Putamen (tissue), 1 donor: ENCODE results near the gene NME3.

ENCODE experiments used
- DNase-seq: peaks from one replicate; pipeline ENCODE4 v3.0.0-alpha.2; 2016; ENCODE audit warnings: low spot score

NME3 gene

DNA sequence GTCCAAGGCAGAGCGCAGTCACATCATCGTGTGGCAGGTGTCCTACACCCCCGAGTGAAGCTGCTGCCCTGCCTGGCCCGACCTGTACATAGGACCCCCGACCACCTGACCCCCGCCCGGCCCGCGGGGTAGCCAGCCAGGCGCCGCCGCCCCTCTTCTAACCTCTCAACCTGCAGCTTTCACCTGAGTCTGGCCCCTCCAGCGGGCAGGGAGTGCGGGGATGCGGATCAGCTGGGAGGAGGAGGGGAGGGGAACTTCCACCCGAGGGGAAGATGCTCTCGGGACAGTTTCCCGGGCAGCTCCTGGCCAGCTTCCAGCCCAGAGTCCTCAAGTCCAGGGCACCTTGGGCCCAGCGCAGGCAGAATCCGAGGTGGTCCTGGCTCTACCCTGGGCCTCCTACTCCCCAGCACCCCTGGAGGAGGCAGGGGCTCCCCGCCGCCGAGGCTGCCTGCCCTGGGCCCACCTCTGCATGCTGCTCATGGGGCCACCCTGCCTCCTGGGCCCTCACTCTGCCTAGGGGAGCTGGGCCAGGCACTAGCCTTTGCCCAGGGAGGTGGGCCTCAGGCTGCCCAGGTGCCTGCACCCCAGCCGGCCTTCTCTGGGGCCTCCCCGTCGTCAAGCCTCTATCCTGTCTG lies 2.5 kb downstream of the NME3 start:
- no peak for DNase-seq

DNA sequence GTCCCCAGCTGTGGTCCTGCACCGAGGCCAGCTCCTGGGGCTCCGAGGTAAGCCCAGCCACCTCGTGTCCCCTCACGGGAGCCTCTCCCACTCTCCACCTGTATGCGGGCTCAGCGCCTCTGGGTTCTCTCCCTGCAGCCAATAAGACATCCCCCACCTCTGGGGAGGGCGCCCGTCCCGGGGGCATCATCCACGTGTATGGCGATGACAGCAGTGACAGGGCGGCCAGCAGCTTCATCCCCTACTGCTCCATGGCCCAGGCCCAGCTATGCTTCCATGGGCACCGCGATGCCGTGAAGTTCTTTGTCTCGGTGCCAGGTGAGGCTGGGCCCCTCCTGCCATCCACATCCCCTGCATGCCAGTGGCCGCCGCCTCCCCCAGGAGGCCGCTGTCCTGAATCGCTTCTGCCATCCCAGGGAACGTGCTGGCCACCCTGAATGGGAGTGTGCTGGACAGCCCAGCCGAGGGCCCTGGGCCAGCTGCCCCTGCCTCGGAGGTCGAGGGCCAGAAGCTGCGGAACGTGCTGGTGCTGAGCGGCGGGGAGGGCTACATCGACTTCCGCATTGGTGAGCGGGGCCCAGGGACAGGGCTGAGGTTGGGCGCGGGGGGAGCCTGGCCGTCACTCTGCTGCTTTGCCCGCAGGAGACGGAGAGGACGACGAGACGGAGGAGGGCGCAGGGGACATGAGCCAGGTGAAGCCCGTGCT lies 3.1 kb downstream of the NME3 start:
- DNase-seq: no peak

DNA sequence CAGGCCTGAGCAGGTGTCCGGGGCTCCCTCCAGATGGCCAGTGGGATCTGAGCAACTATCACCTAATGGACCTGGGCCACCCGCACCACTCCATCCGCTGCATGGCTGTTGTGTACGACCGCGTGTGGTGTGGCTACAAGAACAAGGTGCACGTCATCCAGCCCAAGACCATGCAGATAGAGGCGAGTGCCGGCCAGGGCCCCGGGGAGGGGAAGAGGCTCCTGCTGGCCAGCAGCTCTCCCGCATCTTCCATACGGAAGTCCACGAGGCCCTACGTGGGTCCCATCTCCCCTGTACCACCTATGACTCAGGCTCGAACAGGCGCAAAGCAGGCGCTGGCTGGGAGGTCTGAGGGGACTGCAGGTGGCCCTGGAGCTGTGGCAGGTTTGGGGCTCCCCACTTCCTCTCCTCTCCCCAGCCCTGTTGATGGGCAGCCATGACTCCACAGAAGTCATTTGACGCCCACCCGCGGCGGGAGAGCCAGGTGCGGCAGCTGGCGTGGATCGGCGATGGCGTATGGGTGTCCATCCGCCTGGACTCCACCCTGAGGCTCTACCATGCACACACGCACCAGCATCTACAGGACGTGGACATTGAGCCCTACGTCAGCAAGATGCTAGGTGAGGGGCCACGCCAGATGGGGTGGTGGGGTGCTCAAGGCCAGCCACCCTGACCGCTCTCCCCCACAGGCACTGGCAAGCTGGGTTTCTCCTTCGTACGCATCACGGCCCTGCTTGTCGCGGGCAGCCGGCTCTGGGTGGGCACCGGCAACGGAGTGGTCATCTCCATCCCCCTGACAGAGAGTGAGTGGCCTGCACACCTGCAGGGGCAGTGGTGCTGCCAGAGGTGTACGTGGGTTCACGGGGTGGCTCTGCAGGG lies 4.0 kb downstream of the NME3 start:
- DNase-seq: no peak

DNA sequence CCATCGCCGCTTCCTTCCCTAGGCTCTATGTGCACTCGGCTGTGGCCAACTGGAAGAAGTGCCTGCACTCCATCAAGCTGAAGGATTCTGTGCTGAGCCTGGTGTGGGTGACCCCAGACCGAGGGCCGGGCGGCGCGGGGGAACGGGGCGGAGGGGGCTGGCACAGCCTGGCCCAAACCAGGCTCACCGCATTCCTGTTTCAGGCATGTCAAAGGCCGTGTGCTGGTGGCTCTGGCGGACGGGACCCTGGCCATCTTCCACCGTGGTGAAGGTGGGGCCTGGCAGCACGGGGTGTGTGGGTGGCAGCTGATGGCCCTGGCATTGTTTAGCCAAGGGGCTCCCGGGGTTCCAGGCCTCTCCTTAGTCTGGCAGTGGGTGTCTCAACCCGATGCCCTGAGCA lies 4.6 kb downstream of the NME3 start:
- DNase-seq: no peak

DNA sequence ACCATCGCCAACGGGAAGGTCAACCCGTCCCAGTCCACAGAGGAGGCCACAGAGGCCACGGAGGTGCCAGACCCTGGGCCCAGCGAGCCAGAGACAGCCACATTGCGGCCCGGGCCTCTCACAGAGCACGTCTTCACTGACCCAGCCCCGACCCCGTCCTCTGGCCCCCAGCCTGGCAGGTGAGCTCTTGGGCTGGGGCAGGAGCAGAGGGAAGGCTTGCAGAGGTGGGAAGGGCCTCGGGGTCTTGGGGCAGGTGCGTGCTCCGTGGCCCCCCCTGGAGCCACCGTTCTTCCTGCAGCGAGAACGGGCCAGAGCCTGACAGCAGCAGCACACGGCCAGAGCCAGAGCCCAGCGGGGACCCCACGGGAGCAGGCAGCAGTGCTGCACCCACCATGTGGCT lies 5.1 kb downstream of the NME3 start:
- DNase-seq: no peak

DNA sequence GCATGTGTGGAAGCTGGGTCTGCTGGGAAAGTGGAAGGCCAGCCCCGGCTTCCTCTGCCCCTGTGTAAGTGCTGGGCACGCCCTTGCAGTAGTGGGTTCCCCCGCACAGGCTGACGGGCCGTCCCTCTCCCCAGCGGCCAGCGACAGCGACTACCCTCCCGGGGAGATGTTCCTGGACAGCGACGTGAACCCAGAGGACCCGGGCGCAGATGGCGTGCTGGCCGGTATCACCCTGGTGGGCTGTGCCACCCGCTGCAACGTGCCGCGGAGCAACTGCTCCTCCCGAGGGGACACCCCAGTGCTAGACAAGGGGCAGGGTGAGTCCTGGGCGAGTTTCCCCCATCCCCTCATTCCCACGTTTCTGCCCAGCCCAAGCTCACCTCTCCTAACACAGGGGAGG lies 5.5 kb downstream of the NME3 start:
- no peak for DNase-seq

DNA sequence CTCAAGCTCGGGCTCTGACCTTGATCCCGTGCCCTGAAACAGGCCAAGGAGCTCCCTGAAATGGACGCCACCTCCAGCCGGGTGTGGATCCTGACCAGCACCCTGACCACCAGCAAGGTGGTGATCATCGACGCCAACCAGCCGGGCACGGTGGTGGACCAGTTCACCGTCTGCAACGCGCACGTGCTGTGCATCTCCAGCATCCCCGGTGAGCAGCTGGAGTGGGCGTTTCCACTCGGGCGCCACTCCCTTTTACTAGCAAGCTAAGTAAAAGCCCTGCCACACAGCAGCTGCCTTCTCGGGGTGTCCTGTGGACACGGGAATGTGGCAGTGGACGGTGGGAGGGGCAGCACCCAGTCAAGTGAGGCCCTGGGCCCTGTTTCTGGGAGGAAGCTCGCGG lies 6.4 kb downstream of the NME3 start:
- no peak for DNase-seq

DNA sequence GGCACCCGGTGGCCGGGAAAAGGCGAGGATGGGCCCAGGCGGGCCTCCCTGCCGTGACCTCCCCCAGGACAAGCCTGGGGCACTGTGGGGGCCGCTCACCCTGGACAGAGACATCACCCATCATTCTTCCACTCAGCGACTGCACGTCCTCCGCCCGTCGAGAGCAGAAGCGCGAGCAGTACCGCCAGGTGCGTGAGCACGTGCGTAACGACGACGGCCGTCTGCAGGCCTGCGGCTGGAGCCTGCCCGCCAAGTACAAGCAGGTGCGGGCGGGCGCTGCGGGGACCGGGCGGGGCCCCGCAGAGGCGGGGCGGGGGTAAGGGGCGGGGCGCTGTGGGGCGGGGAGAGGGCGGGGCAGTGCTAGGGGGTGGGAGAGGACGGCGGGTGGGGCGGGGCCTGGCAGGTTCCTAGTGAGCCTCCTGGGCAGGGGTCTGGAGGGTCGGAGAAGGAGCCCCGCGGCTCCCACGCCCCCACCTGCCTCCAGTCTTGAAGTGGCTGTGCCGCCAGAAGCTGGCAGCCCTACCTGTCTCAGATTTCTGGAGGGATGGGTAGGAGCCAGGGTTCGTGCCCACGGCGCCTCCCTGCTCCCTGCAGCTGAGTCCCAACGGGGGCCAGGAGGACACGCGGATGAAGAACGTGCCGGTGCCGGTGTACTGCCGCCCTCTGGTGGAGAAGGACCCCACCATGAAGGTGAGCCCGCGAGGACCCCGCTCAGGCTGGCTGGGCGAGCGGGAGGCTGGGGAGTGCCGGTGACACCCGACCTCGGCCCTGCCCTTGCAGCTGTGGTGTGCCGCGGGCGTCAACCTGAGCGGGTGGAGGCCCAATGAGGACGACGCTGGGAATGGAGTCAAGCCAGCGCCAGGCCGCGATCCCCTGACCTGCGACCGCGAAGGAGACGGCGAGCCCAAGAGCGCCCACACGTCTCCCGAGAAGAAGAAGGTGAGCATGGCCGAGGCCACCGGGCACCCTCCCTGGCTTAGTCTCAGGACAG lies 7.5 kb downstream of the NME3 start:
- DNase-seq: no peak

DNA sequence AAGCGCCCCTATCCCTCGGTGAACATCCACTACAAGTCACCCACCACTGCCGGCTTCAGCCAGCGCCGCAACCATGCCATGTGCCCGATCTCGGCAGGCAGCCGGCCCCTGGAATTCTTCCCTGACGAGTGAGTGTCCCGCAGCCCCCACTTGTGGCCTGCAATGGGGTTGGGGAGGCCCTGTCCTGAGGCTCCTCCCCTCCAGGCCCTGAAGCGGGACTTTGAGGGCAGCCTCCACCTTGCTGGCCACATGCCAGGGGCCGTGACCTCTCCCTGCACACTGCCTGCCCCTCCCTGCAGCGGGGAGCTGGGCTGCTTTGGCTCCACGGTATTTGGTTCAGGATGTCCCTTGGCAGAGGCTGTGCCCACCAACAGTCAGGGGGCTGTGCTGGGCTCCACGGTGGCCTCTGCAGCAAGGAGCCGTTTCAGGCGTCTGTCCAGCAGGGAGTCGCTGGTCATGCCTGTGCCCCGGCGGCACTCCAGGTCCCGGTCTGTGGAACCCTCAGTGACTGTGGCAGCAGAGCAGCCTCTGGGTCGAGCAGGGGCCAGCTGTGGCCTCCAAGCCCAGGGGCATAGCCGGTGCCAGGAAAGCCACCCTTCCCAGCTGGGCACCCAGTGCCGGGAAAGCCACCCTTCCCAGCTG lies 8.3 kb downstream of the NME3 start:
- no peak for DNase-seq

DNA sequence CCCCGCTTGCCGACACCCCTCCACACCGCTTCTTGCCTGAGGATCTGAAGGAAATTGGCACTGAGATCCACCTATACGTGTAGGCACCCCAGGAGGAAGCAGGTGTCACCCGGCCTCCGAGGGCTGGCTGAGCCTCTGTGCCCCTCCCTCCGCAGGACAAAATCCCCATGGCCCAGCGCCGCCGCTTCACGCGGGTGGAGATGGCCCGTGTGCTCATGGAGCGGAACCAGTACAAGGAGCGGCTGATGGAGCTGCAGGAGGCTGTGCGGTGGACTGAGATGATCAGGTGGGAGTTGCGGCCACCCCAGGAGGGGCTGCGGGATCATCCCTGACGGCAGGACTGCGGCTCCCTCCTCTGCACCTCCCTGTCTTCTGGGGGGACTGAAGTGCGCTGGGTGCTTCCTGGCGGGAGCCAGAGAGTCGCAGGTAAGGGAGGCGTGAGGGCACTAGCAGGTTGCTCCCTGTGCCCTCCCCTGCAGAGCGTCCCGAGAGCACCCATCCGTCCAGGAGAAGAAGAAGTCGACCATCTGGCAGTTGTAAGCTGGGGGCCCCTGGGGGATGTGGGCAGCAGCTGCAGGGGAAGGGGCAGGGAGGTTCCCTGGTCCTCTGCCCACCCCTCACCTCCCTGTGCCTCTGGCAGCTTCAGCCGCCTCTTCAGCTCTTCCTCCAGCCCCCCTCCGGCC lies 9.0 kb downstream of the NME3 start:
- DNase-seq: no peak

DNA sequence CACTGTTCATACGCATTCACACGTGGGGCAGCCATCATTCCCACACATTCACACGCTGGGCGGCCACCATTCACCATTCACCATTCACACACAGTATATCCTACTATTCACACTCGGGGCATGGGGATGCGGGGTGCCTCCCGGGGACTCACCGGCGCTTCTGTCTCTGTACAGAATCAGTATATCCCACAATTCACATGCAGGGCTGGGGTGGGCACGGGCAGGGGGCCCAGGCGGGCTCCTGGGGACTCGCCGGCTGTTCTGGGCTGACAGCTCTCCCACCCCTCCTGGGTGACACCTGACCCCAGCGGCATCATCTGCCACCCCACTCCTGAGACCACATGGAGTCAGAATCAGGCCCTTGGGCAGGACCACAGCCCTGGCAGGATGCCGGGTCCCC lies 9.6 kb downstream of the NME3 start:
- DNase-seq: no peak

DNA sequence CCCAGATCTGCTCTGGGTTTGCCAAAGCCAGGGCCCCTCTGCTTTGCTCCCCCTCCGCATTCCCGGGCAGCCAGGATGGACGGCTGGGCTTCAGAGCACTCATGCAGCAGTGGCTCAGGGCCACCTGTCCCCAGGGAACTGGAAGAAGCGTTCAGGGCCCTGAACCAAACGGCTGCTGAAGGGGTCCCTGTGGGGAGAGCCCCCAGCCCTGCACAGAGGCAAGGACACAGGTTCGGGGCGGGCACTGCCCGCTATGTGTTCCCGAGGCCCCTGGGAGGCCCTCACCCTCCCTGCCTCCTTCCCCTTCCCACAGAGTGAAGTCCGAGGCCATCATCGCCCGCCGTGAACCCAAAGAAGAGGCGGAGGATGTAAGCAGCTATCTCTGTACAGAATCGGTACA lies 10.4 kb downstream of the NME3 start:
- DNase-seq: no peak

DNA sequence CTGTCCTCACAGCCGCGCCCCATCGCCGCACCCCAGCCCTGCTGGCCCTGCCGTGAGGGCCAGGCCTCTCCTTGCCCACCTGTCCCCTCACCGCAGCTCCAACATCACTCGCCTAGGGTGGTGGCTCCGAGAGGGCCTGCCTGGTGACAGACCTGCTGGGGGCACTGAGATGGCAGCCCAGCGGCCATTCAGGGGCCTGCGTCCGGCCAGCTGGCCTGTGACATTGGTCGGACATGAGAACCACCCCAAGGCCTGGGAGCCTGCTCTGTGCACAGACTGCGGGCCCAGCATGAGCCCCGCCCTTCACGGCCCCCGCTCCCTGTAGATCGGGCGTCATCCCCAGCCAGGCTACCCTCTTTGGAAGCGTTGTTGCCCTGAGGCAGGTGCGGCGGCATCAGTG lies 11.8 kb downstream of the NME3 start:
- DNase-seq: no peak

DNA sequence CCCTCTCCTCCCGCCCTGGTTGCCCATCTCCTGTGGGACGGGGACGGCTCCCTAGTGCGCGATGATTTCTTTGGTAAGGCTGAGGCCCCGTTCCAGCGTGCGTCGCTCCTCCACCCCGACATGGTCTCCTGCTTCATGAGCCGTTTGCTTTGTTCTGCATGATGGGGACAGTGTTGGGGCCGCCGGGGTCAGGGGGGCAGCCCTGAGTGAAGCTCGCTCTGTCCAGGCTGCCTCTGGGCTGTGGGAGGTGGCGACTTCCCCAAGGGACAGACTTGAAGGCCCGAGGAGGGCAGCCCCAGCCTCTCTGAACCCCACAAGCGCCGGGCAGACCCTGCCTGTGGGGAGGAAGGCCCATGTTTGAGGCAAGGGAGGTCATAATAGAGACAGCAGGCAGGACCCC lies 12.4 kb downstream of the NME3 start:
- no peak for DNase-seq

DNA sequence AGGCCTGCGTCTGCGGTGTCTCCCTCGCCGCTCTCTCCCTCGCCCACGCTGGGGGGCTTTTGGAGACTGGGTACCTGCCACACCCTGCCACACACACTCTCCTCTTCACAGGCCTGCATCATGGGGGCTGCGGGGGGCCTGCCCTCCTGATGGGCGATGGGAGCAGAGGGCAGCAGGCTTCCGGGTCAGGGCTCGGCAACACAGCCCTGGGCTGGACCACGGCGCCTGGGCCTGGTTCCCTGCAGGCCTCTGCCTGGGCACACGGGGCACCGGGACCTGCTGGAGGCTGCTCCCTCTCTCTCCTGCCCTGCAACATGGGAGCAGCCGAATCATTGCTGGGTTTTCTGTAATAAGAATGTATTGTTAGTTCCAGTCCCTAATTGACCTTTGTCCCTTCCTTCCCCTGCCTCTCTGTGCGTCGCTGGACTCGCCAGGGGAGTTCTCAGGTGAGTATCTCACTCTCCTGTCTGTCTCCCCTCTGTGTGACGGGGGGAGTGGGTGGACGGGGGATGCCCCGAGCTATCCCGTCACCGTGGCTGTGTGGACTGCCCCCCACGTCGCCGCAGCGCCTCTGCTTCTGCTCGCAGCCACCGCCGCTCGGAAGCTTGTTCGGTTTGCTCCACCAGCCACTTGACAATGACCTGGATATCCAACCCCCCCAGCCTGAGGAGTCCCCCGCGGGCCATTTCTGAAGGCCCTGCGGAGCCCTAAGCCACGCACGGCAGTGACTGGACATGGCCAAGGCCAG lies 13.5 kb downstream of the NME3 start:
- no peak for DNase-seq

DNA sequence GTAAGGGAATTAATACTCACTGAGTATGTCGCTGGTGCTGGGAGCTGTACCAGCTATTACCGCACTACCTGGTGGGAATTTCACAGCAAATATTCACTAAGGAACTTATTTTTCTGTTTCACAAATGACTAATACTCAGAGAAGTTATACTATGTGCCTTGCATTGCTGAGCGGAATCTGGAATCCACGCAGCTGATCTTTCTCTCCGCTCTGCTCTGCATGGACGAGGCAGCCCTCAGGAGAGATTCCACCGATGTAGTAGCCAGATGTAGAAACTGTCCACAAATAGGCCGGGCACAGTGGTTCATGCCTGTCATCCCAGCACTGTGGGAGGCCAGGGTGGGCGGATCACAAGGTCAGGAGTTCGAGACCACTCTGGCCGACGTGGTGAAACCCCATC lies 17.1 kb downstream of the NME3 start:
- DNase-seq: no peak

DNA sequence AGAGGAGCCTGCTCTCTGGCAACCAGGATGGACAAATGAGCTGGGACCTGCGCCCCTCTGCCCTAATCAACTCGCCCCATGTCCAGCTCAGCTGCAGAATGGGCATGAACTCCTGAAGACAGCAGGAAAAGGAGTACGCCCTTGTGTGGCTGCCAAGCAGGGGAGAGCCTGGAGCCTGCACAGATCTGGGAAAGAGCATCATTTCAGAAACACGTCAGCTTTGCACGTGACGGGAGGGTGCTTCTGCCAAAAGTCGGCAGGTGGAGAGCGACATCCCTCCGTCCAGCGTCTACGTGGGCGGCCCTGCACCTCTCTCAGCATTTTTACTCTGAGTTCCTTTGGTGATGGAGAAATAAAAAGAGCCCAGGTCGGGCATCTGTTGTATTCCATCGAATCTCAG lies 18.5 kb downstream of the NME3 start:
- no peak for DNase-seq

DNA sequence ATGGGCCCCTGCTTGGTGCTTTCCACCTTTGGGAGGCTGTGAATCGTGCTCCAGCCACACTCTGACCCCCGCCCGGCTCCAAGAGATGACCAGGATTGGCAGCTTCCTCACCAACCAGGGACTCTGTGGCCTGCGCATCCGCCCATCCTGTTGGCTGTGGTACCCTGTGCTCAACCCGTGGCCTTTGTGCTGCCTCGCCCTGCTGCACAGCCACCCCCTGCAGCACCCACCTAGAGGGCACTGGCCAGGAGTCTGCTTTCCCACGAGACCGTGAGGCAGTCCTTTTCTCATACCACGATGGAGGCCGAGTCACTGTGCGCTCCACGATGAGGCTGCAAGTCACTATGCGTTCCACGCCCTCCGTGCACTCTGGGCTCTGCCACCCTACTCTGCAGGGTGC lies 19.4 kb downstream of the NME3 start:
- no peak for DNase-seq

DNA sequence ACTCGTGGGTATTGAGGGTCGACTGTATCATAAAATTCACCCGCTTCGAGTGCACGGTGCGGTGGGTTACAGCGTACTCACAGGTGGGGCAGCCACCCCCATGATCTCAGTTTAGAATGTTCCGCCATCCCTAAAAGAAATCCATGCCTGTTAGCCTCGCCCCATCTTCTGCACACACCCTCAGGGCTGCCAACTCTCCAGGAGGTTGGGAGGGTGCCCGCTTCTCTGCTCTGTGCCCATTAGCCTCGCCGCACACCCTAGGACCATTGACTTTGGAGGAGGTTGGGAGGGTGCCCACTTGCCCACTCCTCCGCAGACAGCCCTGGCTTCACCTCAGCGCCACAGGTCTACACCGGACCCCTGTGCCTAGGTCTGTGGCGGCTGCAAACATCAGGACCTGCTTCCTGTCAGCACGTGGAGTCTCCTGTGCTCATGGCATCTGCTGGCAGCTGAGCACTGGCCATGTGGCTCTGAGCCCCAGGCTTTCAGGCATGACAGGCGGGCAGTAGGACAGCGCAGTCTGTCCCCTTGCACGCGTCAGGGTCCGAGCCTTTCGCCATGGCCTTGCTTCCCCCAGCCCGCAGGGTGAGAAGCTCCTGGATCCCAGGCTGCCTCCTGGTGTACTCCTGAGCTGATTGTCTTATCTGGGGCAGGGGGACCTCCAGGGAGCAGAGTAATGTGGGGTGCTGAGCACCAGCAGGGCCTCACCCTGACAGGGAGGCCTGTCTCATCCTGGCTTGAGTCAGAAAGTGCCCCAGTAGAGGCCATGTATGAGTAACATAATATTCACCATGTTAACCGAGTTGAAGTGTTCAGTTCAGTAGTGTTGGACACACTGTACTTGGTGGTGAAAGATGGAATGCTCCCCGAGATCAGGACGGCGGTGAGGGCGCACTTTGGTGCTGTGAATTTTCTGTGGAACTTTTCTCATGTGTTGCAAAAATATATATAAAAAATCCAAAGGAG lies 21.9 kb downstream of the NME3 start:
- no peak for DNase-seq
